ENCODE data around the gene PRR36. TPM values are rescaled to one million over a fixed set of nuclear protein-coding genes. Genes with fewer than 3 reads are reported as not detected.
A peak's percentile ranks its signal among the peaks of the same experiment; 100 is the strongest.
"Not testable (repeated sequence)": the region's sequence is repeated elsewhere in the genome, so short reads cannot be mapped to it uniquely, and the experiment has no call there.

The PRR36 gene
- polyA plus RNA-seq (2013, experiment 1 of 2; ENCODE audit: insufficient read length): 0.08 TPM
- 0.02 TPM for polyA plus RNA-seq (2013, experiment 2 of 2; ENCODE audit: insufficient read length)

- no peak for DNase-seq
Observed at GRCh38 chr19:7874076-7874896, at the start of gene PRR36. Gene PRR36, minus strand, starts transcription at chr19:7874390. Its CDS starts 701 bp downstream, at chr19:7873689.

GRCh38 chr19:7923295-7924191 lies 49.4 kb upstream of the PRR36 start:
- no peak for DNase-seq

DNA sequence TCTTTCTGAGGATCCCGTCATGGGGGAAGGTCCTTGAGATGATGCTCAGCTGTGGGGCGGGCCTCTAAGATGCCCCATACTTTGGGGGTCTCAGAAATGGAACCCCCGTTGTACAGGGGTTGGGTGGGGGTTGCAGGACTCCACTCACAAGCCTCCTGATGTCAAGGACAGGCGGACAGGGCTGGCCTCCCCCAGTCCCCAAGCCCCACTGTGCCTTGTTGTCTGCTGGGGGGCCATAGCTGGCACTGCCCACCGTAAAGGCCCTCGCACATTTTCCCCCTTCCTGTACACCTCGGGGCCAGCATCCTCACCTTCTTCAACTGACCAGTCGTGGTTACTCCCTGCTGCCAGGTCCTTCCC lies 48.6 kb upstream of the PRR36 start:
- DNase-seq: no peak

DNA sequence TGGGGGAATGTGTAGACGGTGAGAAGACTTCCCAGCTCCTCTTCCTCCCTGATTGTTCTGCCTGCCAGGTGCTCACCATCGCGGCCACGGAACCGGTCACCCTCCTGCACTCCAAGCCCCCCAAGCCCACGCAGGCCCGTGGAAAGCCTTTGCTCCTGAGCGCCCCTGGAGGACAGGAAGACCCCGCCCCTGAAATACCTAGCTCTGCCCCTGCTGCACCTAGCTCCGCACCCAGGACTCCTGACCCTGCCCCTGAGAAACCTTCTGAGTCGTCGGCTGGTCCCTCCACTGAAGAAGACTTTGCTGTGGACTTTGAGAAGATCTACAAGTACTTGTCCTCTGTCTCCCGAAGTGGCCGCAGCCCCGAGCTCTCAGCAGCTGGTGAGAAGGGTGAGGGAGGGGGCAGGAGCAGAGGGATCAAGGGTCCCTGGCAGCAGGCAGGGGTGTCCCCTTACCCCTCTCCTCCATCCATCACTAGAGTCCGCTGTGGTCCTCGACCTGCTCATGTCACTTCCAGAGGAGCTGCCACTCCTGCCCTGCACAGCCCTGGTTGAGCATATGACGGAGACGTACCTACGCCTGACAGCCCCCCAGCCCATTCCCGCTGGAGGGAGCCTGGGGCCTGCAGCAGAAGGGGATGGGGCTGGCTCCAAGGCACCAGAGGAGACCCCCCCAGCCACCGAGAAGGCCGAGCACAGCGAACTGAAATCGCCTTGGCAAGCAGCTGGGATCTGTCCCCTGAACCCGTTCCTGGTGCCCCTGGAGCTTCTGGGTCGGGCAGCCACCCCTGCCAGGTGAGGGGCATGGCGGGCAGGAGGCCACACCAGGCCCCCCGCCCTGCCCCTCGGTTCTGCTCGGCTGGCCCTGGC lies 48.0 kb upstream of the PRR36 start:
- DNase-seq: no peak

- DNase-seq: no peak
Observed at GRCh38 chr19:7921302-7921966, 47.2 kb upstream of the PRR36 start.

DNA sequence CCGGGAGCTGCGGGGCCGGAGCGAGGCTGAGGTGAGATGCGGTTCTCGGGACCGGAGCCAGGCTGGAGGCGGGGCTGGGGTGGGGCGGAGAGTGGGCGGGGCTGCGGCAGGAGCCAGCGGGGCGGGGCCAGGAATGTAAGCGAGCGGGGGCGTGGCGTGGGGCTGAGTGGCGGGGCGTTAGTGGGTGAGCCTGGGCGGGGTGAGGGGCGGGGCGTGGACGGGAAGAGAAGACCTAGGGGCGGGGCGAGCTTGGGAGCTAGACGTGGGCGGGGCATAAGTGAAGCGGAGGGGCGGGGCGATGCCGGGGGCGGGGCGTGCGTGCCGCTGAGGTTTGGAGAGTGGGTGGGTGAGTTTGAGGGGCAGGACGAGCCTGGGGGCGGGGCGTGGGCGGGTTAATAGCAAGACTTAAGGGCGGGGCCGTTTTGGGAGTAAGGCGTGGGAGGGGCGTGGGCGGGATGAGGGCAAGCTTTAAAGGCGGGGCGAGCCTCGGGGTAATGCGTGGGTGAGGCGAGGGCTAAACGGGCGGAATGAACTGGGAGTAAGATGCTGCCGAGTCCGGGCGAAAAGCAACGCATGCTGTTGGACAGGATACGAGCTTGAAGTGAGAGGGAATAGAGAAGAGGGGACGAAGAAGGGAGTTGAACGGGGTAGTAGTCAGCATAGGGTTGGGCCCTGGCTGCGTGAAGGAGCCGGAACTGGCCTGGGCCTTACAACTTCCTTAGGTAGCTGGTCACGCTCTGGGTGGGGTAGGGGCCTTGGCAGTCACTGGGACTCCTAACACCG lies 46.5 kb upstream of the PRR36 start:
- peak; percentile 96 for DNase-seq

- peak; percentile 96 for DNase-seq
Observed at GRCh38 chr19:7919610-7920518, 45.7 kb upstream of the PRR36 start, which contains the start of gene SNAPC2. Gene SNAPC2, plus strand, starts transcription at chr19:7920338. Its CDS starts 29 bp downstream, at chr19:7920367.

DNA sequence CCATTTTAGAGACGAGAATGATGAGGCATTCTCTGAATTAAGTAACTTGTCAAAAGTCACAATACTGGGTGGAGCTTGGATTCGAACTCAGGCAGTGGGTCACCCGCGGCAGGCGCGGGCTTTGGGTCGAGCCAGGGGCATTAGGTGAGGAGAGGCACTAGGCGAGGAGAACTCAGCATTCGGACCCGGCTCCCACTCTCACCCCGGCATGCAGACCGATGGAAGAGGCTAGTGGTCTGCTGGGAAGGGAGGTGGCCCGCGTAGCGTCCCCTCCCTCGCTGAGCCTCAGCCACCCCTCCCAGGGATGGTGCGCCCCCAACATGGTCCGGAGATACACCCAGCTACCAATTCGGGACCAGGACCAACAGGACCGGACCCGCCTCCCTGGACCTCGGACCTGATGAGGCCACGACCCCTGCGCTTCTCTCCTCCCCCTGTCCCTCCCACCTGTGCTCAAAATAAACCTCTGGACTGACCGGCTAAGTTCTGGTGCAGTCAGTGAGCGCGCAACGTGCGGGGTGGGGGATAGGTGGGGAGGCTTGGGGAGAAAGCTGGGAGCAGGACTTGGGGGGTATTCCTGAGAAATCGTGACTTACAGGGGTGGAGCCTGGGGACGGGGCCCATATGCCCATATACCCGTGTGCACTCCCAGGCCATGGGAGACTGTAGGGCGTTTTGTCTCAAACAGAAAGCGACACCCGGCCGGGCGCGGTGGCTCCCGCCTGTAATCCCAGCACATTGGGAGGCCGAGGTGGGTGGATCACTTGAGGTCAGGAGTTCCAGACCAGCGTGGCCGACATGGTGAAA lies 44.6 kb upstream of the PRR36 start:
- DNase-seq: no peak

GRCh38 chr19:7918062-7918614 lies 43.9 kb upstream of the PRR36 start:
- not testable (repeated sequence) for DNase-seq

DNA sequence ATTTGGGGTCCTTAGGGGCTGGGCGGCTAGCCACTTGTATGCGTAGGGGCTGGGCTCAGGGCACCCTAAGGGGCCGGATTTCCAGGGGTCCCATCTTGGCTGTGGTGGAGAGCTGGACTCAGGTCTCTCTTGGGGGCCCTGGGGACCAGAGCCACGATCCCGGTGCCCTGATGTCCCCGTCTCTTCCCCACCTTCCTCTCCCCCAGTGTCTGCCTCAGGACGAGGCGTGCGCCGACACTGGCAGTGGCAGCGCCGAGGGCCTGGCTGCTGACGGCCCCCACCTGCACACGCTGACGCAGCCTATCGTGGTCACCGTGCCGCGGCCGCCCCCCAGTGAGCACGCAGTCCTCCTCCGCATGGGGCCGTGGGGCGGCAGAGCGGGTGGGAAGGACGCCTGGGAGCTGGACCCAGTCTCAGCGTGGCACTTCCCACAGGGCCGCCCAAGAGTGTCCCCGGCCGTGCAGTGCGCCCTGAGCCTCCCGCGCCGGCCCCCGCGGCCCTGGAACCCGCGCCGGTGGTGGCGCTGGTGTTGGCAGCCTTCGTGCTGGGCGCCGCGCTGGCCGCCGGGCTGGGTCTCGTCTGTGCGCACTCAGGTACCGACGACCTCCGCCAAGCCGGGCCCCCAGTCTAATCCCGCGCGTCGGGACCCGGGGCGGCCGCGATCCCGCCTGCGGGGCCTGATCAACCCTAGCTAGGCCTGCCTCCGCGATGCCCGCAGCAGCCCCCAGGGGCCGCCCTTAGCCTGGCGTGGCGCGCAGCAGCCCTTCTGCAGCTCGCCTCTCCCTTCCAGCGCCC lies 43.3 kb upstream of the PRR36 start:
- peak; percentile 54 for DNase-seq

- DNase-seq: no peak
Observed at GRCh38 chr19:7916955-7917266, 42.7 kb upstream of the PRR36 start.

DNA sequence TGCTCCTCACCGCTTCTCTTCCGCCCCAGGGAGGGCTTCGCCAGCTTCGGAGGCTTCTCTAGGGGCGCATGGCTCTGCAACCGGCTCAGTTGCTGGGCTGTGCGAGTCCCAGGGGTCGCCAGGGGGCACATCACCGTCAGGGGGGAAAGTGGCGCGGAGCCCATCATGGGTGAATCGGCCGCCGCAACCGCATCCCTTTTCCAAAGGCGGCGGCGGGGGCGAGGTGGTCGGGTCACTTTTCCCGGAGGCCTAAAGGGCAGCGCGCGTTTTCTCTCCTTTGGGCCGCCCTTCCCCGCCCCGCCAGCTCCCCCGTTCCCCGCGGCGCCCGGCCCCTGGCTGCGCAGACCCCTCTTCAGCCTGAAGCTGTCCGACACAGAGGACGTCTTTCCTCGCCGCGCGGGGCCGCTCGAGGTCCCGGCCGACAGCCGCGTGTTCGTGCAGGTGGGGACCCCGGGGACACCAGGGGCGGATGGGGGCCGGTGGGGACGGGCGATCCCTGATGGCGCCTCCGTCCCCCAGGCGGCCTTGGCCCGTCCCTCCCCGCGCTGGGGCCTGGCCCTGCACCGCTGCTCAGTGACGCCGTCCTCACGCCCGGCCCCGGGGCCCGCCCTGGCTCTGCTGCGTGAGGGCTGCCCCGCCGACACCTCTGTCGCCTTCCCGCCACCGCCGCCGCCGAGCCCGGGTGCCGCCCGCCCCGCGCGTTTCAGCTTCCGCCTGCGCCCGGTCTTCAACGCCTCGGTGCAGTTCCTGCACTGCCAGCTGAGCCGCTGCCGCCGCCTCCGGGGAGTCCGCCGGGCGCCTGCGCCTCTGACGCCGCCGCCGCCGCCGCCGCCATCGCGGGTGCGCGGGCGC lies 42.1 kb upstream of the PRR36 start:
- no peak for DNase-seq

- no peak for DNase-seq
Observed at GRCh38 chr19:7915250-7916102, 41.3 kb upstream of the PRR36 start.

- DNase-seq: no peak
Observed at GRCh38 chr19:7914598-7915045, 40.4 kb upstream of the PRR36 start, which contains the start of gene TGFBR3L. Gene TGFBR3L, plus strand, starts transcription at chr19:7914830.

- no peak for DNase-seq
Observed at GRCh38 chr19:7914099-7914498, 39.9 kb upstream of the PRR36 start.

- no peak for DNase-seq
Observed at GRCh38 chr19:7913652-7914051, 39.5 kb upstream of the PRR36 start.

Data from fibroblast of skin of abdomen (primary cell).